ENCODE results near the gene ILK.

Gene ILK

GRCh38 chr11:6656936-6657335 lies 53.4 kb downstream of the ILK start:
- no peak overlapping the region for H3K4me3 ChIP-seq (ENCODE audit: low read depth, low read length)
- no peak for DNase-seq (ENCODE audit: low read depth)
- no peak for TF ChIP-seq CTCF (IDR thresholded peaks at IDR 0.05; ENCODE audit: insufficient read depth, low read depth, low read length, missing control alignments)

- no peak for TF ChIP-seq CTCF (IDR thresholded peaks at IDR 0.05; ENCODE audit: insufficient read depth, low read depth, low read length, missing control alignments)
- no peak overlapping the region for H3K4me3 ChIP-seq (ENCODE audit: low read depth, low read length)
- no peak for DNase-seq (ENCODE audit: low read depth)
Observed at GRCh38 chr11:6657346-6657745, 53.8 kb downstream of the ILK start.

GRCh38 chr11:6658647-6659046 lies 55.1 kb downstream of the ILK start:
- no peak for TF ChIP-seq CTCF (IDR thresholded peaks at IDR 0.05; ENCODE audit: insufficient read depth, low read depth, low read length, missing control alignments)
- H3K4me3 ChIP-seq (ENCODE audit: low read depth, low read length), result no peak overlapping the region
- DNase-seq (ENCODE audit: low read depth), result no peak

Data from GM12865 (cell line).